H1 (cell line): ENCODE measurements around the gene DHX58. TPM values are rescaled to one million over a fixed set of nuclear protein-coding genes. Genes with fewer than 3 reads are reported as not detected.

Experiments used
- CHD1 ChIP-seq: IDR thresholded peaks from 2 replicates; pipeline ENCODE4 v1.6.1; 2012; ENCODE audit warnings: low read depth, low read length, improper control_type of control experiment
- NANOG ChIP-seq: IDR thresholded peaks from 2 replicates; pipeline ENCODE4 v1.6.1; 2011; ENCODE audit warnings: low read length, low read depth, mild to moderate bottlenecking, inconsistent platforms; ENCODE audit not compliant: insufficient read depth, poor library complexity, severe bottlenecking
- SP2 ChIP-seq: IDR thresholded peaks from 2 replicates; pipeline ENCODE4 v1.6.1; 2012; ENCODE audit warnings: mild to moderate bottlenecking, low read length, inconsistent platforms
- polyA plus RNA-seq, 7 experiments: library from polyadenylated mRNA; depleted of rRNA in 3 of 7; stranded (reverse) in 5 of 7; unstranded in 2 of 7; fragments of >200 nt in 5 of 7; fragments of 200-250 nt in 2 of 7; gene quantifications; 1 replicate in 5 of 7; 2 replicates in 1 of 7; 4 replicates in 1 of 7; pipeline versions ENCODE4 v1.2.1 to v1.2.3, GENCODE V29; 2011 to 2013; ENCODE audit warnings: missing spikeins in 2 of 7, mixed read lengths in 2 of 7
- total RNA-seq: library from RNA; stranded (reverse); fragmentation: NEBNext Ultra II Directional; extraction: Animal tissue kit (Norgen Biotek cat#: 25700); gene quantifications from 2 replicates; pipeline ENCODE4 v1.2.1, GENCODE V29; 2021

The DHX58 gene
- total and polyA plus RNA-seq, 2 of the 8 experiments (the other 6 are each of a cell fraction or from before 2014, with no cell fraction given) = 5.6 to 9.9 TPM

DNA sequence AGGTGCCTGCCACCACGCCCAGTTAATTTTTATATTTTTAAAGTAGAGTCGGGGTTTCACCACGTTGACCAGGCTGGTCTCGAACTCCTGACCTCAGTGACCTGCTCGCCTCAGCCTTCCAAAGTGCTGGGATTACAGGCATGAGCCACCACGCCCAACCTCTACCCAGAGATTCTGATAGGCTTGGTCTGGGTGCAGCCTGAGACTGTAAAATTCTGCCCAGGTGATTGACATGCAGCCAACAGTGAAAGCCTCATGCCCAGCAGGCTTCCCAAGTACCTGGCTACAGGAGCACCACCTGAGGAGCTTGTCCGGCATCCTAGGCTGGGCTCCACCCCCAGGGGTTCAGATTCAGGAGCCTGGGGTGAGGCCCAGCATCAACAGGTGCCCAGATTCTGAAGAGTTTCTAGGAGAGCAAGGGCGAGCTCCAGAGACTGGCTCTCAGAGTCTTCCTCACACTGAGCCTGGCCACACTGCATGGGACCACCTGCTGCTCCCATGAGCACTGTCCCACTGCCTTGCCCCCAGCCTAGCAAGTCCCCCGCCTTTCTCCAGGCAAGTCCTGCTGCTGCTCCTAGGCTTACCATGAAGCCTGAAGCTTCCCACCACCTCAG is 30.9 kb downstream of the DHX58 start (continued):
- TF ChIP-seq NANOG = no peak
- no peak for TF ChIP-seq SP2
- TF ChIP-seq CHD1 = no peak
